ENCODE measurements around the gene WNT7B.
A peak's percentile ranks its signal among the peaks of the same experiment; 100 is the strongest.

WNT7B gene

GRCh38 chr22:45915151-45915550 is 61.8 kb downstream of the WNT7B start:
- Histone ChIP-seq H3K9me3 (peaks cover 12% of the 10 kb centered on the region), H3K4me1 (peaks cover 65% of the 10 kb centered on the region), H3K36me3 (no peaks in the 10 kb centered on the region), H3K9ac (no peak overlapping the region), H3K4me2 (no peak overlapping the region), H3K4me3 (no peak overlapping the region), H3K27me3 (no peaks in the 10 kb centered on the region), H4K20me1 (peaks cover 38% of the 10 kb centered on the region), H3K27ac (no peak overlapping the region)
- no peak for TF ChIP-seq Cebpa-rat (IDR thresholded peaks at IDR 0.05)

GRCh38 chr22:45914309-45914708 is 62.7 kb downstream of the WNT7B start:
- no peak overlapping the region for H3K4me3 ChIP-seq
- no peak overlapping the region for H3K9ac ChIP-seq
- no peaks in the 10 kb centered on the region for H3K27me3 ChIP-seq
- H3K27ac ChIP-seq, result no peak overlapping the region
- TF ChIP-seq Cebpa-rat (IDR thresholded peaks at IDR 0.05), result no peak
- H3K36me3 ChIP-seq, result no peaks in the 10 kb centered on the region
- no peak overlapping the region for H3K4me2 ChIP-seq
- H4K20me1 ChIP-seq, result peaks cover 30% of the 10 kb centered on the region
- H3K9me3 ChIP-seq, result peaks cover 12% of the 10 kb centered on the region
- H3K4me1 ChIP-seq, result peaks cover 62% of the 10 kb centered on the region

GRCh38 chr22:45912910-45913309 is 64.1 kb downstream of the WNT7B start:
- Histone ChIP-seq H3K36me3 (no peaks in the 10 kb centered on the region), H4K20me1 (peaks cover 22% of the 10 kb centered on the region), H3K9me3 (peaks cover 12% of the 10 kb centered on the region), H3K4me3 (no peak overlapping the region), H3K4me1 (peaks cover 62% of the 10 kb centered on the region), H3K9ac (no peak overlapping the region), H3K27ac (no peak overlapping the region), H3K27me3 (no peaks in the 10 kb centered on the region), H3K4me2 (peak overlapping the region; percentile 50; the same call in 1 of the 2 replicates)
- TF ChIP-seq Cebpa-rat (IDR thresholded peaks at IDR 0.05), result no peak

GRCh38 chr22:45911601-45912271 is 65.2 kb downstream of the WNT7B start:
- peaks cover 13% of the 10 kb centered on the region for H4K20me1 ChIP-seq
- H3K27me3 ChIP-seq, result no peaks in the 10 kb centered on the region
- H3K4me3 ChIP-seq, result no peak overlapping the region
- no peak overlapping the region for H3K9ac ChIP-seq
- H3K4me1 ChIP-seq, result peaks cover 54% of the 10 kb centered on the region
- H3K9me3 ChIP-seq, result peaks cover 12% of the 10 kb centered on the region
- peak overlapping the region; percentile 50 for H3K4me2 ChIP-seq
- H3K27ac ChIP-seq, result no peak overlapping the region
- TF ChIP-seq Cebpa-rat (IDR thresholded peaks at IDR 0.05), result peak; percentile 57; the same call in 1 of the 2 replicates
- no peaks in the 10 kb centered on the region for H3K36me3 ChIP-seq

GRCh38 chr22:45910928-45911467 is 66.0 kb downstream of the WNT7B start:
- H3K36me3 ChIP-seq, result no peaks in the 10 kb centered on the region
- H4K20me1 ChIP-seq, result peaks cover 9% of the 10 kb centered on the region; the same call in 1 of the 2 replicates
- H3K9me3 ChIP-seq, result peaks cover 12% of the 10 kb centered on the region
- H3K9ac ChIP-seq, result no peak overlapping the region
- no peaks in the 10 kb centered on the region; the same call in 1 of the 2 replicates for H3K27me3 ChIP-seq
- peaks cover 51% of the 10 kb centered on the region for H3K4me1 ChIP-seq
- no peak for TF ChIP-seq Cebpa-rat (IDR thresholded peaks at IDR 0.05)
- H3K27ac ChIP-seq, result no peak overlapping the region
- H3K4me3 ChIP-seq, result no peak overlapping the region
- H3K4me2 ChIP-seq, result no peak overlapping the region

- 0 out of 2 replicates have a peak, but pooled peaks cover 1% of the 10 kb centered on the region for H3K9me3 ChIP-seq
- H3K36me3 ChIP-seq, result no peaks in the 10 kb centered on the region
- peaks cover 8% of the 10 kb centered on the region for H3K27me3 ChIP-seq
- no peak overlapping the region for H3K9ac ChIP-seq
- H4K20me1 ChIP-seq, result peaks cover 9% of the 10 kb centered on the region; the same call in 1 of the 2 replicates
- TF ChIP-seq Cebpa-rat (IDR thresholded peaks at IDR 0.05), result no peak
- H3K4me1 ChIP-seq, result peaks cover 52% of the 10 kb centered on the region
- H3K4me3 ChIP-seq, result no peak overlapping the region
- no peak overlapping the region for H3K27ac ChIP-seq
- peak overlapping the region; percentile 50 for H3K4me2 ChIP-seq
These were observed 68.0 kb downstream of the WNT7B start for GRCh38 chr22:45908961-45909360.

GRCh38 chr22:45907996-45908395 is 69.0 kb downstream of the WNT7B start:
- H3K4me3 ChIP-seq, result no peak overlapping the region
- H4K20me1 ChIP-seq, result peaks cover 19% of the 10 kb centered on the region; the same call in 1 of the 2 replicates
- H3K4me2 ChIP-seq, result peak overlapping the region; percentile 50
- H3K27me3 ChIP-seq, result peaks cover 18% of the 10 kb centered on the region
- H3K4me1 ChIP-seq, result peaks cover 52% of the 10 kb centered on the region
- TF ChIP-seq Cebpa-rat (IDR thresholded peaks at IDR 0.05), result no peak
- H3K9me3 ChIP-seq, result no peaks in the 10 kb centered on the region
- no peaks in the 10 kb centered on the region for H3K36me3 ChIP-seq
- H3K27ac ChIP-seq, result no peak overlapping the region
- H3K9ac ChIP-seq, result no peak overlapping the region

GRCh38 chr22:45907378-45907777 is 69.6 kb downstream of the WNT7B start:
- Histone ChIP-seq H4K20me1 (peaks cover 23% of the 10 kb centered on the region; the same call in 1 of the 2 replicates), H3K27ac (no peak overlapping the region), H3K4me3 (no peak overlapping the region), H3K9me3 (no peaks in the 10 kb centered on the region), H3K9ac (no peak overlapping the region), H3K27me3 (peaks cover 24% of the 10 kb centered on the region), H3K4me2 (no peak overlapping the region; the same call in 1 of the 2 replicates), H3K36me3 (no peaks in the 10 kb centered on the region), H3K4me1 (peaks cover 52% of the 10 kb centered on the region)
- TF ChIP-seq Cebpa-rat (IDR thresholded peaks at IDR 0.05), result no peak

- Histone ChIP-seq H3K27me3 (peaks cover 28% of the 10 kb centered on the region), H3K4me1 (peaks cover 50% of the 10 kb centered on the region)
These were observed 70.0 kb downstream of the WNT7B start for GRCh38 chr22:45906946-45907345.

More at GRCh38 chr22:45906946-45907345, 70.0 kb downstream of the WNT7B start:
- H3K27ac ChIP-seq, result no peak overlapping the region
- peaks cover 27% of the 10 kb centered on the region; the same call in 1 of the 2 replicates for H4K20me1 ChIP-seq
- H3K4me3 ChIP-seq, result no peak overlapping the region
- no peak overlapping the region for H3K4me2 ChIP-seq
- no peaks in the 10 kb centered on the region for H3K36me3 ChIP-seq
- no peaks in the 10 kb centered on the region for H3K9me3 ChIP-seq
- no peak overlapping the region for H3K9ac ChIP-seq
- TF ChIP-seq Cebpa-rat (IDR thresholded peaks at IDR 0.05), result no peak

All from BLaER1 (cell line).